HEK293T (cell line): ENCODE results near the gene RAD51B.

Experiments used
- BHLHE40 ChIP-seq: fragments of 450-650 bp; IDR thresholded peaks from 2 replicates; pipeline ENCODE4 v1.6.1; 2016; ENCODE audit warnings: mild to moderate bottlenecking, moderate library complexity, borderline replicate concordance
- FOXA1 ChIP-seq: fragments of 450-650 bp; IDR thresholded peaks from 2 replicates; pipeline ENCODE4 v1.6.1; 2016; ENCODE audit warnings: mild to moderate bottlenecking
- FOXK2 ChIP-seq: fragments of 450-650 bp; IDR thresholded peaks from 2 replicates; pipeline ENCODE4 v1.6.1; 2016; ENCODE audit warnings: mild to moderate bottlenecking
- L3MBTL2 ChIP-seq: fragments of 450-650 bp; conservative IDR thresholded peaks from 2 replicates; pipeline ENCODE4 v1.6.1; 2016; ENCODE audit warnings: mild to moderate bottlenecking
- NFRKB ChIP-seq: fragments of 450-650 bp; IDR thresholded peaks from 2 replicates; pipeline ENCODE4 v1.6.1; 2016; ENCODE audit warnings: mild to moderate bottlenecking, moderate library complexity
- PKNOX1 ChIP-seq: fragments of 450-650 bp; IDR thresholded peaks from 2 replicates; pipeline ENCODE4 v1.6.1; 2016
- SUZ12 ChIP-seq: fragments of 450-650 bp; IDR thresholded peaks from 2 replicates; pipeline ENCODE4 v1.6.1; 2016; ENCODE audit warnings: mild to moderate bottlenecking

GRCh38 chr14:68407825-68408224, 588.2 kb downstream of the RAD51B start:
- TF ChIP-seq NFRKB (no peak), FOXK2 (no peak), BHLHE40 (no peak), SUZ12 (no peak), L3MBTL2 (no peak), PKNOX1 (no peak), FOXA1 (no peak)
